ENCODE data around the gene NPR2.

Gene NPR2

DNA sequence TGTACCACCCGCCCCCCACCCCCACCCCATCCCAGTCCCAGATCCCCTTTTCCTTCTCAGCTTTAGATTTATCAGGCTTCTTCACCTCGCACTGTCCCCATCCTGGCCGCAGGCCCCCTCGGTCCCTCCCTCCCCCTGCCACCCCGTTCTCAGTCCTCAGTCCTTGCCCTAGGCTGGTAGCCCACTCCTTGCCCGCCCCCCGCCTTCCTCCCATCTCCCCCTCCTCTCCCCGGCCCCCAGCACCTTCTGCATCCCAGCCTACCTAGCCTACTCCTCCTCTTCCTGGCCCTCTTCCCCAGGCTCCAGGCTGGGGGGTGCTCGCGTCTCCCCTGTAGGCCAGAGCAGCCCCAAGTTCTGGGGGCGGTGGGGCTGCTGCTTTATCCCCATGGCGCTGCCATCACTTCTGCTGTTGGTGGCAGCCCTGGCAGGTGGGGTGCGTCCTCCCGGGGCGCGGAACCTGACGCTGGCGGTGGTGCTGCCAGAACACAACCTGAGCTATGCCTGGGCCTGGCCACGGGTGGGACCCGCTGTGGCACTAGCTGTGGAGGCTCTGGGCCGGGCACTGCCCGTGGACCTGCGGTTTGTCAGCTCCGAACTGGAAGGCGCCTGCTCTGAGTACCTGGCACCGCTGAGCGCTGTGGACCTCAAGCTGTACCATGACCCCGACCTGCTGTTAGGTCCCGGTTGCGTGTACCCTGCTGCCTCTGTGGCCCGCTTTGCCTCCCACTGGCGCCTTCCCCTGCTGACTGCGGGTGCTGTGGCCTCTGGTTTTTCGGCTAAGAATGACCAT, 828 bp downstream of the NPR2 start:
- Histone ChIP-seq H3K27ac (peak overlapping the region; percentile 82 to 87), H3K9me3 (no peaks in the 10 kb centered on the region), H3K27me3 (no peaks in the 10 kb centered on the region), H3K4me1 (peaks cover 0 to 53% (median 36%) of the 10 kb centered on the region in 4 donors), H3K4me3 (peak overlapping the region; percentile 60 to 61), H3K36me3 (no peaks in the 10 kb centered on the region)
- peak in 1 of 2 donors; percentile 72 for DNase-seq
- TF ChIP-seq, protein P1, sequence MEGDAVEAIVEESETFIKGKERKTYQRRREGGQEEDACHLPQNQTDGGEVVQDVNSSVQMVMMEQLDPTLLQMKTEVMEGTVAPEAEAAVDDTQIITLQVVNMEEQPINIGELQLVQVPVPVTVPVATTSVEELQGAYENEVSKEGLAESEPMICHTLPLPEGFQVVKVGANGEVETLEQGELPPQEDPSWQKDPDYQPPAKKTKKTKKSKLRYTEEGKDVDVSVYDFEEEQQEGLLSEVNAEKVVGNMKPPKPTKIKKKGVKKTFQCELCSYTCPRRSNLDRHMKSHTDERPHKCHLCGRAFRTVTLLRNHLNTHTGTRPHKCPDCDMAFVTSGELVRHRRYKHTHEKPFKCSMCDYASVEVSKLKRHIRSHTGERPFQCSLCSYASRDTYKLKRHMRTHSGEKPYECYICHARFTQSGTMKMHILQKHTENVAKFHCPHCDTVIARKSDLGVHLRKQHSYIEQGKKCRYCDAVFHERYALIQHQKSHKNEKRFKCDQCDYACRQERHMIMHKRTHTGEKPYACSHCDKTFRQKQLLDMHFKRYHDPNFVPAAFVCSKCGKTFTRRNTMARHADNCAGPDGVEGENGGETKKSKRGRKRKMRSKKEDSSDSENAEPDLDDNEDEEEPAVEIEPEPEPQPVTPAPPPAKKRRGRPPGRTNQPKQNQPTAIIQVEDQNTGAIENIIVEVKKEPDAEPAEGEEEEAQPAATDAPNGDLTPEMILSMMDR (IDR thresholded peaks at IDR 0.05), result no peak
- intact Hi-C loops (cut with DNase I; ENCODE audit: low total_unique reads), result loop anchor here (5.0 kb wide), 2 partner anchors 35 to 90 kb away; partner anchors contain the start of genes FAM221B and TMEM8B

DNA sequence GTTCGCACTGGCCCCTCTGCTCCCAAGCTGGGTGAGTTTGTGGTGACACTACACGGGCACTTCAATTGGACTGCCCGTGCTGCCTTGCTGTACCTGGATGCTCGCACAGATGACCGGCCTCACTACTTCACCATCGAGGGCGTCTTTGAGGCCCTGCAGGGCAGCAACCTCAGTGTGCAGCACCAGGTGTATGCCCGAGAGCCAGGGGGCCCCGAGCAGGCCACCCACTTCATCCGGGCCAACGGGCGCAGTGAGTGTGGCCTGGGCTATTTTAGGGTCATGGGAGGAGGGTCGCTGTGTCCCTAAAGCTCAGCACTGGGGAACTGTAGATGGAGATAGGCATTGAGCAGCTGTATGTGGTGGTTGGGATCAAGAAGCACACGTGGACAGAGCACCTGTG, 1.4 kb downstream of the NPR2 start:
- H3K4me1 ChIP-seq, result peaks cover 0 to 53% (median 36%) of the 10 kb centered on the region in 4 donors
- H3K27me3 ChIP-seq, result no peaks in the 10 kb centered on the region
- H3K36me3 ChIP-seq, result no peaks in the 10 kb centered on the region
- TF ChIP-seq, protein P1 (IDR thresholded peaks at IDR 0.05), result no peak
- peak overlapping the region; percentile 13 to 61 for H3K4me3 ChIP-seq
- no peaks in the 10 kb centered on the region for H3K9me3 ChIP-seq
- no peak for DNase-seq
- peak overlapping the region; percentile 65 to 87 for H3K27ac ChIP-seq
- intact Hi-C loops (cut with DNase I; ENCODE audit: low total_unique reads), result loop anchor here (5.0 kb wide), 2 partner anchors 34 to 89 kb away; partner anchors contain the start of genes FAM221B and TMEM8B

DNA sequence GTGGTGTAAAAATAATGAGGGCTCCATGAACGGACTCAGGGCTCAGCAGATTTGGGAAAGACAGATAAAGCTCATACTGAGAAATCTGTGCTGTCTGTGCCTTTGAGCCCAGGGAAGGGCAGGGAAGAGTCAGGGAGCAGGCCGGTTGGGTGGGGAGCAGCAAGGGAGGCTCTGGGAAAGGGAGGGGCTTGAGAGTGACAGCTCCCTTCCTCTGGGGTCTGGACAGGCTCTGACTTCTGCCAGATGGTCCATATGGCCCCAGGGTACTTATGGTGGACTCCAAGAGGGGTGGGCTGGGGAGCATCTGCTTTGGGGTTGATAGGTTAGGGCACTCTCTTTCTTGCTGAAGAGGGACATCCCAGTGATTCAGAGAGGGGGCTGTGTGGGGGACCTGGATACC, 2.1 kb downstream of the NPR2 start:
- TF ChIP-seq, protein P1 (IDR thresholded peaks at IDR 0.05), result no peak
- intact Hi-C loops (cut with DNase I; ENCODE audit: low total_unique reads), result loop anchor here (5.0 kb wide), 2 partner anchors 34 to 89 kb away; partner anchors contain the start of genes FAM221B and TMEM8B
- DNase-seq, result no peak
- peaks cover 0 to 53% (median 37%) of the 10 kb centered on the region in 4 donors for H3K4me1 ChIP-seq
- no peaks in the 10 kb centered on the region for H3K36me3 ChIP-seq
- H3K27ac ChIP-seq, result peak overlapping the region; percentile 65 to 87
- no peaks in the 10 kb centered on the region for H3K9me3 ChIP-seq
- no peaks in the 10 kb centered on the region for H3K27me3 ChIP-seq
- peak overlapping the region in 1 of 2 donors; percentile 13 for H3K4me3 ChIP-seq

DNA sequence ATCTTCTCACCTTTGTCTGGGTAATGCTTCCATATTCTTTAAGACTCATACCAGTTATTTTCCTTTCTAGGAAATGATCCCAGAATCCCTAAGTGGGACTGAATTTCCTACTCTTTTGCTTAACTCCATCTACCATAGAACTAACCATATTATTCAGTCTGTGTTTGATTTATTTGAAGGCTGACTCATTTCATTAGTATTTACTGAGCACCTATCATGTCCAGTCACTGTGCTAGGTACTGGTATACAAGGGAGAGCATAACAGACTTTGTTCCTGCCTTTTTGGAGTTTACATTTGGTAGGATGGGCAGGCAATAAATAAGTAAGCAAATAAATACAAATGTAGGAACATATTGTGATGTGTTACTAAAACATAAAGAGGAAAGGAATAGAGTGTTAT, 4.3 kb downstream of the NPR2 start:
- Histone ChIP-seq H3K27me3 (no peaks in the 10 kb centered on the region), H3K27ac (no peak overlapping the region), H3K9me3 (no peaks in the 10 kb centered on the region), H3K4me1 (peaks cover 0 to 50% (median 34%) of the 10 kb centered on the region in 4 donors), H3K4me3 (no peak overlapping the region), H3K36me3 (peaks cover 0 to 15% (median 9%) of the 10 kb centered on the region in 3 donors)
- DNase-seq, result no peak
- TF ChIP-seq, protein P1 (IDR thresholded peaks at IDR 0.05), result no peak
- intact Hi-C loops (cut with DNase I; ENCODE audit: low total_unique reads), result no loop called here

DNA sequence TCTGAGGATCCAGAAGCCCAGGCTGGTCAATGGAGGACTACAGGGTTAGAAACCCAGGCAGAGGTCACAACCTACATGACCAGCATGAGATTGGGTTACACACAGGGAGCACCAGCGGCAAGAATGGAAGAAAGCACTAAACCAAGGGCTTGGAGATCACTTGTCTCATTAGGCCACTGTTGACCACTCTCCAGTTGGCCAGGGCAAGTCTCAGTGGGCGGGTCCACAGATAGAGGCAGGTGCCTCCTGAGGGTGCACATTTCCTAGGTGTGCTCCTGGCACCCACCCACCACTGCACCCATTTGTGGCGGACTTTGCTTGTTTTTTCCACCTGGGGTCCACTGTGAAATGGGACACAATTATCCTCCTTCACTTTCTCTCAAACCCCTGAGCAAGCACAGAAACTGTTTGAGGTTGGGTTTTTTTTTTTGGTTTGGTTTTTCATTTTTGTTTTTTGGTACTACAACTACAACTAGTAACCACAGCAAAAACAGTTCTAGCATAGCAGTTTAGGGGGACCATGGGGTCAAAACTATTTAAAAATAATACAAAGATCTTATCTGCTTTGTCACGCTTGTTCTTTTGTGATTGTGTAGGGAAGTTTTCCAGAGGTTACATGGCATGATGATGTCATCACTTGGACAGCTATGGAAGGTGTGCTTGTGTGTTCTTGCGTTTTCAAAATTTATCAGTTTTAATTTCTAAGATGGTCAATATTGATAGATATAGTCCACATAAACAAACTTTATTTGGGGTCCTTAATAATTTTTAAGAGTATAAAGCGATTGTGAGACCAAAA, 6.1 kb downstream of the NPR2 start:
- Histone ChIP-seq H3K4me1 (peaks cover 0 to 37% (median 22%) of the 10 kb centered on the region in 4 donors), H3K27me3 (no peaks in the 10 kb centered on the region), H3K36me3 (peaks cover 7 to 33% (median 25%) of the 10 kb centered on the region in 3 donors), H3K27ac (no peak overlapping the region), H3K9me3 (no peaks in the 10 kb centered on the region), H3K4me3 (no peak overlapping the region)
- intact Hi-C loops (cut with DNase I; ENCODE audit: low total_unique reads), result no loop called here
- TF ChIP-seq, protein P1 (IDR thresholded peaks at IDR 0.05), result no peak
- no peak for DNase-seq
